ENCODE results near the gene YTHDF1.

Gene YTHDF1

DNA sequence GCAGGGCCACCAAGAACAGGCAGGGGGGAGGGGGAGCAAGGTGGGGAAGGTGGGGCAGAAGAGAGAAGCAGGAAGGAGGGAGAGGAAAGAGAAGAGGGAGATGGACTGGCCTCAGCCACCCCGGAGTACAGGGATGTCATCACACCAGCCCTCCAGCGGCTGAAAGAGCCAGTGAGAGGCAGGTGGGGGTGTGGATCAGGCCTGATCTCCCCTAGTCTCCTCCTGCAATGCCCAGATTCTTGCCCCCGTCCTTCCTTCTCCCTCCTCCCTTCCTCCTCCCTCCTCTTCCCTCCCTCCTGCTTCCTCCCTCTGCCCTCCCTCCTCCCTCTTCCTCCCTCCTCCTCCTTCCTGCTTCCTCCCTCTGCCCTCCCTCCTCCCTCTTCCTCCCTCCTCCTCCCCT is 61.5 kb downstream of the YTHDF1 start:
- DNase-seq = no peak

DNA sequence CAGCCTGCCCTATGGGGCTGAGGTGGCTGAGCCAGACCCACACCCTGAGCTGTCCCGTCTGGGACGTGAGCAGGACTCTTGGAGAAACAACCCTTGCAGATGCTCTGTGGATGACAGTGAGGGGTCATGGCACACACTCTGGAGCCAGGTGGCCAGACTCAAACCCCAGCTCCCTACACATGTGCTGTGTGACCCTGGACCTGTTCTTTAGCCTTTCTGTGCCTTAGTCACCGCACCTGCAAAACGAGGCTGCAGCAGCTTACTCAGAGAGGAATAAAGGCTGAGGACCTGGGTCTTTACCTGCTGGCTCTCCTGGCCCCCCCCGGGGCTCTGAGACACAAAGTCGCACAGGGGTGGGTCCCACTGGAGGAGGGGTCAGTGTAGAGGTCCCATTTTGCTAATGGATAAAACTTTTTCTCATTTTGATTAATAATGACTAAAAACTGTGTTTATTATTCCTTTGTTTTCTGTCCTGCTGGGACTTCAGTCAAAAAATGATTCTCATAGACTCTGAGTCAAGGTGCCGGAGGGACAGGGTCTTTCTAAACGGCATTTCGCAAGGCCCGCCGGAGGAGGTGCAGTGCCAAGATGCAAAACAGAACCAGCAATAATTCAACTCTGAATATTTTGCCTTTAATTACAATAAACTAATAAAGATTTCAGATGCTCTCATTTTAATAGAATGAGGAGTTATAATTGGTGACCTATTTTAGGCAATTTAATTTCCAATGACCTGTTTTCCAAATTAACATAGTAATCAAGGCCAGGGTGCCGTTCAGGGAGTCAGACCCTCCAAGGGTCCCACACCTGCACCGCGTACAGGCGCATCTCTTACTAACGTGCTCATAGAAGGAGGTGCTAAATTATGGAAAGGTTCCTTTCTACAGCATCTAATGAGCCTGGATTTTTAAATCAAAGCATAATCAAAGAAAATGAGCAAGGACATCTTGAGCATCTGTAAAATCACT is 62.4 kb downstream of the YTHDF1 start:
- DNase-seq = no peak

DNA sequence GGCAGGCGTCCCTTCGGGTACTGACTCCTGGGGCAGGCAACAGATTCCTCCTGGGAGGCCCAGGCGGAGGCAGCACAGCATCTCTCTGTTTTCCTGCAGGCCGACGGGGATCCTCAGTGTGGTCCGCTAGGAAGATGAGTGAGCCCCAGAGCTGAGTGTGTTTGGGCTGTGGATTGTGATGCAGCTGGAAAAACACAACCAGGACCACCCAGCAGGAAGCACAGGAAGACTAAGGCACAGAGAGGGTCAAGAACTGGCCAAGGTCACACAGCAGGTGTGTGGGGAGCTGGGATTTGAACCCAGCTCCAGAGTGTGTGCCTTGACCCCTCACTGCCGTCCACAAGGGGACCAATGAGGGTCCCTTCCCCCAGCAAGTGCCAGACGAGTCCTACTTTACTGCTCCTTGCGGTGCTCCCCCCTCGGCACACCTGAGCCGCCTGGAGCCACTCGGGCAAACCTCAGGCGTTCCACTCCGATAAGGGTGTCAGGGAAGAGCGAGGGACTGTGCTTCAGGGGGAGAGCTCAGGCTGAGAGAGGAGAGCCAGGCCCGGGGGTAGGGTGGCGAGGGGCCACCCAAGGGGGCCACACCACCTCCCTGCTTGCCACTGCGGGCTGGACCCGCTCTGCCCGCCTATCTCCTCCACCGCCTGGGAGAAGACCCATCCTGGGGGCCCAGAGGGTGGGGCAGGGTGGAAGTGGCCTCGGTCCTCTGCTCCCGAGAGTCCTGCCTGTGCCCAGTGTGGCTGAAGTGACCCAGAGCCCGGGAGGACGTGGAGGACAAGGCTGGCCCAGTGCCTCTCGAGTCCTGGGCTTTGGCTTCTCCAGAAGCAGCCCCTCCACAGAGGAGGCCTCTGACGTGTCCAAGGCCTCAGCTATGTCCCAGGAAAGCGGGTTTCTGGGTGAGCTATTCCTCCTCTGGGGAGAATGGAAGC is 63.3 kb downstream of the YTHDF1 start:
- DNase-seq = no peak

DNA sequence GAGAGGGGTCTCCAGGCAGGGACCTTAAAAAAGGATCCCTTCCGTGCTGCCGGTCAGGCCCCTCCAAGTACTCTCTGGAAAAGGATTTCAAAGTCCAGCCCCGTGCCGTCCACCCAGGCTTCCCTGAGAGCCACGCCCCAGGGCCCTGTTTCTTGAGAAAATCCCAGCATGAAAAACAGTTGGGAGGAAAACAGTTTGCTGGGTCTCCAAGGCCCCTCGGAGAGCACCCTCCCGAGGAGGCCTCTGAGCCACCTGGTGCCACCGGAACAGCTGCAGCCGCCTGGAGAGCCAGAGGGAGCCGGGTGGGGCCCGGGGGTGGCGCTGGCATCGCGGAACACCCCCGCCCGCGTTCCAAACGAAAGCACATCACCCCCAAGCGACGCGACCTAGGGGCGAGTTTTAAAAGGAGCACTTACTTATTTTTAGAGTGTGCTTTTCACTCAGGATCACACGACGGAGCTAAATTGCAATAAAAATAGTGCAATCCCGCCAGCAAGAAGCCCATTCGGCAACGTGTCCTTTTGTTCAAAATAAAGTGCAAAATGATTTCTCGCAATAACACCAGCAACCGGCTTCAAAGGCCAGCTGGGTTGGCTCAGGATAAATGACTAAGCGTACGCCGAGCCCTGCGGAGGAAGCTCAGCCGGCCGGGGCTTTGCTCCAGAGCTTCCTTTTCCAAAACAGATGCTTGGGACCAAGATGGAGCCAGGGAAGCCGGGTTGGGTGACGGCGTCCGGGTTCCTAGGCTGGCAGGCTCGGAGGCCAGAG is 64.2 kb downstream of the YTHDF1 start:
- DNase-seq = no peak

DNA sequence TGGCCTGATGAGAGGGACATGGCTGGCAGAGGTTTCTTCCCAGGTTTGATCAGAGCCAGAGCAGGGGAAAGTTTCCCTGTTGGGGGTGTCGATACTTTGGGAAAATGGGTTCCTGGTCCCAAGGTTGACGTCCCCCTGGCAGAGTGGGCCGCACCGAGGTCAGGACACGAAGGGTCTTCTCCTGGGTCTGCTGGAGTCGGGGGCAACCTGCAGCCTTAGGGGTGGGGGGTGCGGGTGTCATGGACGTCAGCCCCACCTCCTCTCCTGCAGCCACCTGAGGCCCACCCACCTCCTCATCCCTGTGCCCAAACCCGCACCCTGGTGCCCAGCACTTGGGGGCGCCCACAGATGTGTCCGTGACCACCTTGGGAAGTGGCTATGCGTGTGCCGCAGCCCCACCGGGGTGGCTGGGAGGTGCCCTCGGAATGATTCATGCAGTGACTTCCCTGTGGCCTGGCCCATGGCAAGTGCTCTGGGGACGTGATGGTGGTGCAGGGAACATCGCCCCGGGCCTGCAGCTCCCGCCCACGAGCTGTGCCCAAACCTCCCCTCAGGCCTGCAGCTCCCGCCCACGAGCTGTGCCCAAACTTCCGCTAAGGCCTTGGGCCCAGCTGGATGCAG is 64.9 kb downstream of the YTHDF1 start:
- DNase-seq = no peak

DNA sequence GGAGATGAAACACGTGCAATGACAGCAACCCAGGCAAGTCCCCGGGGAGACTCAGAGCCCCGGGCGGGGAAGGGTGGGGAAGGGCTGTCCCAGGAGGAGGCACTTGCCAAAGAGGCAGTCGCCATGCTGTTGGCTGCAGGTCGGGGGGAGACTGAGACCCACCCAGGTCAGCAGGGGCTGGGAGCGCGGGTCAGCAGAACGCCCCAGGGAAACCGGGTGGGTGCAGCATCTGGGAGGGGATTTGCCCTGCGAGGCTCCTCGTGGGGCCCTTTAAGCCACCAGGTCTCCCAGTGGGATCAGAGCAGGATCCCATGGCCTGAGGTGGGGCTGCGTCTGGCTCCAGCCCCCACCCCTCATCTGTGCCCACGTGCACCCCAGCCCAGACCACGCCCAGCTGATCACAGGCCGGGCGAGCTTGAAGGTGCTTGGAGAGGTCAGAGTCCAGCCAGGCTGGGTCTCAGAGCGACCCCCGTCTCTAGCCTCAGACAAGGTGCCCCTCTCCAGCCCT is 65.5 kb downstream of the YTHDF1 start:
- DNase-seq = no peak

DNA sequence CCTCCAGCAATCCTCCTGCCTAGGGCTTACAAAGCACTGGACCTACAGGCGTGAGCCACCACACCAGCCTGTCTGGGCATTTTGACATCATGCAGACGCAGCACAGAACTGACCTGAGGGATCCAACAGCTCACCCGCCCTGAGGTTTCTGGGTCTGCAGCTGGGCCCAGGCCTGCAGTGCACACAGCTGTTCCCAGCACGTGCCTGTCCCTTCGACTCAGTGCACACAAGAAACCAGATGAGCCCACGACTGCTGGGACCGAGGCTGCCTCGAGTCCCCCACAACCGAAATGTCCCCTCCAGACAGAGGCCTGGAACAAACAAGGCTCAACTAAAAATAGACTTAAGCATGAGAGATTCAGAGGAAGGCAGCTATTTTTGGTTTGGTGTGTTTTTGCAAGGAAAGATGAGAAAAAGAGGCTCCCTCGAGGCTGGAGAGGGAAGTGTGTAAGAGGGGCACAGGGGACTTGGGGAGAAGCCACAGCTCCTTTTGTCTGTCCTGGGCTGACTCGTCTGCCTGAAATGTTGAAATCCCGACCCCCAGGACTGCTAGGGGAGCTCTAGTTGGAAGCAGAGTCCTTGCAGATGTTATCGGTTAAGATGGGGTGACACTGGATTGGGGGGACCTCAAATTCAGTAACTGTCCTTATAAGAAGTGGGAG is 66.3 kb downstream of the YTHDF1 start:
- no peak for DNase-seq

DNA sequence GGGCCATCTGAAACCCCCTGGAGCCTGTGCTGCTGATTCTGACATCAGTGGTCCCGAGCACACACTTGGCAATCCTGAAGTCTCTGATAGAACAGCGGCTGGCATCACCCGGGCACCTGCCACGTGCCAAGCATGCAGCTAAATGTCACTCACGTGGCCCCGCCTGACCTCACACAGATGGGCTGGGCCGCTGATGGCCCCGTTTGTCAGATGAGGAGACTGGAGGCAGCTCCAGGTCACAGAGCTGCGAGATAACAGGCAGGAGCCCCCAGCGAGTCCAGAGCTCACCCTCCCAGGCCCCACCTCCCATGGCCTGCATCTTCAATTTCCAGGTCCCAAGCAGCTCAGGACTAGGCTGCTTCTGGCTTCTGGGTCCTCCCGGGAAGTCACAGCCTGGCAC is 67.2 kb downstream of the YTHDF1 start:
- no peak for DNase-seq

DNA sequence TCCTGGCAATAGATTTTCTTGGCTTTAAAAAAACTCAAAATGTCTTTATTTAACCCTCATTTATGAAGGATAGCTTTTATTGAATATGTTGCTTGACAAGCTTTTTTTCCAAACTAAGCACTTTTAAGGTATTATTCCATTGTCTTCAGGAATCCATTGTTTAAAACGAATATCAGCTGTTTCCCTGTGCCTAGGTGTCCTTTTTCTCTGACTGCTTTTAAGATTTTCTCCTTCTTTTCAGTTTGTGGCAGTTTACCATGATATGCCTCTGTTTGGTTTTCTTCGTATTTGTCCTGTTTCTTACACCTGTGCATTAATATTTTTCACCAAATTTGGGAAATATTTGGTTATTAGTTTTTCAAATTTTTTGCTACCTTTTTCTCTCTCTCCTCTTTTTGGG is 68.4 kb downstream of the YTHDF1 start:
- no peak for DNase-seq

Measured in NCI-H187 treated with DMSO at 0.1 percent for 48 hours (cell line).